HepG2 (cell line): ENCODE results near the gene ATOSB. TPM values are rescaled to one million over a fixed set of nuclear protein-coding genes. Genes with fewer than 3 reads are reported as not detected.
A peak's percentile ranks its signal among the peaks of the same experiment; 100 is the strongest.

ENCODE experiments used
- ATF7 ChIP-seq, 2 experiments: fragments of 450-650 bp in 1 of 2; sonication (generic) in 1 of 2; formaldehyde crosslinking in 1 of 2; IDR thresholded peaks; 2 replicates each; pipeline versions ENCODE4 v1.4.0 to v1.6.1; 2016 to 2020; ENCODE audit warnings: antibody characterized with exemption in 1 of 2, mild to moderate bottlenecking in 1 of 2, missing genetic modification reagents in 1 of 2
- ETV5 ChIP-seq: IDR thresholded peaks from 2 replicates; pipeline ENCODE4 v1.6.1; 2018; ENCODE audit warnings: missing biosample characterization, missing genetic modification reagents, inconsistent platforms, borderline replicate concordance
- FUBP1 ChIP-seq: sonication (generic); formaldehyde crosslinking; IDR thresholded peaks from 2 replicates; pipeline ENCODE4 v1.5.1; 2020; ENCODE audit warnings: missing genetic modification reagents, mild to moderate bottlenecking, borderline replicate concordance
- JUND ChIP-seq: sonication (generic); formaldehyde crosslinking; IDR thresholded peaks from 2 replicates; pipeline ENCODE4 v1.8.0; 2022; ENCODE audit warnings: mild to moderate bottlenecking, missing genetic modification reagents
- MAX ChIP-seq: IDR thresholded peaks from 2 replicates; pipeline ENCODE4 v1.6.1; 2012; ENCODE audit warnings: inconsistent platforms
- MEIS2 ChIP-seq: sonication (generic); formaldehyde crosslinking; IDR thresholded peaks from 2 replicates; pipeline ENCODE4 v1.9.0; 2021; ENCODE audit warnings: mild to moderate bottlenecking, missing genetic modification reagents
- MIXL1 ChIP-seq: IDR thresholded peaks from 2 replicates; pipeline ENCODE4 v1.6.1; 2016
- NR2F6 ChIP-seq, 2 experiments: IDR thresholded peaks; 2 replicates each; pipeline ENCODE4 v1.6.1; 2016; ENCODE audit warnings: antibody characterized with exemption in 1 of 2, mild to moderate bottlenecking in 1 of 2
- PBX2 ChIP-seq: IDR thresholded peaks from 2 replicates; pipeline ENCODE4 v1.6.1; 2016; ENCODE audit warnings: control low read depth
- POGZ ChIP-seq: sonication (generic); formaldehyde crosslinking; IDR thresholded peaks from 2 replicates; pipeline ENCODE4 v1.4.0; 2020; ENCODE audit warnings: mild to moderate bottlenecking, missing genetic modification reagents
- POLR2AphosphoS5 ChIP-seq: IDR thresholded peaks from 2 replicates; pipeline ENCODE4 v1.6.1; 2012; ENCODE audit warnings: low read depth, low read length
- SRY ChIP-seq: sonication (generic); formaldehyde crosslinking; IDR thresholded peaks from 2 replicates; pipeline ENCODE4 v1.8.0; 2022; ENCODE audit warnings: mild to moderate bottlenecking, missing genetic modification reagents
- TSC22D2 ChIP-seq: sonication (generic); formaldehyde crosslinking; IDR thresholded peaks from 2 replicates; pipeline ENCODE4 v1.5.1; 2020; ENCODE audit warnings: missing genetic modification reagents, mild to moderate bottlenecking, borderline replicate concordance
- UBTF ChIP-seq: sonication (generic); formaldehyde crosslinking; IDR thresholded peaks from 2 replicates; pipeline ENCODE4 v1.4.0; 2020; ENCODE audit warnings: mild to moderate bottlenecking, missing genetic modification reagents
- ZBED4 ChIP-seq: sonication (generic); formaldehyde crosslinking; IDR thresholded peaks from 2 replicates; pipeline ENCODE4 v1.4.0; 2020; ENCODE audit warnings: missing genetic modification reagents, borderline replicate concordance
- ZNF326 ChIP-seq: sonication (generic); formaldehyde crosslinking; IDR thresholded peaks from 2 replicates; pipeline ENCODE4 v1.4.0; 2020; ENCODE audit warnings: missing genetic modification reagents, borderline replicate concordance
- ZNF7 ChIP-seq: IDR thresholded peaks from 2 replicates; pipeline ENCODE4 v1.6.1; 2016; ENCODE audit warnings: missing biosample characterization, missing genetic modification reagents
- ZNF737 ChIP-seq: sonication (generic); formaldehyde crosslinking; IDR thresholded peaks from 2 replicates; pipeline ENCODE4 v1.5.0; 2020; ENCODE audit warnings: missing genetic modification reagents, mild to moderate bottlenecking, borderline replicate concordance
- ZNF761 ChIP-seq: sonication (generic); formaldehyde crosslinking; conservative IDR thresholded peaks from 2 replicates; pipeline ENCODE4 v1.4.0; 2020; ENCODE audit warnings: mild to moderate bottlenecking, missing genetic modification reagents
- ZNF879 ChIP-seq: sonication (generic); formaldehyde crosslinking; IDR thresholded peaks from 2 replicates; pipeline ENCODE4 v1.8.1; 2023; ENCODE audit warnings: missing genetic modification reagents
- polyA plus RNA-seq, 8 experiments: library from polyadenylated mRNA; depleted of rRNA in 3 of 8; stranded (reverse) in 7 of 8; unstranded in 1 of 8; fragments of >200 nt; fragmentation: Illumina TruSeq in 4 of 8; extraction: Trizol in 4 of 8; gene quantifications; 2 replicates each; pipeline versions ENCODE4 v1.2.1 to v1.2.3, GENCODE V29; 2011 to 2016; ENCODE audit warnings: low read depth in 4 of 8, missing spikeins in 1 of 8, mixed read lengths in 1 of 8; ENCODE audit not compliant: insufficient read depth in 1 of 8
- total RNA-seq, 5 experiments: library from RNA; depleted of rRNA; stranded (reverse); fragments of >200 nt; fragmentation: Illumina TruSeq; extraction: Trizol; gene quantifications; 2 replicates each; pipeline ENCODE4 v1.2.3, GENCODE V29; 2016; ENCODE audit warnings: low read depth in 1 of 5

ATOSB gene
- total and polyA plus RNA-seq, 2 of the 13 experiments (the other 11 are each of a cell fraction or from before 2014, with no cell fraction given): 1.9 to 6.4 TPM

GRCh38 chr9:35072461-35073278 is 43.0 kb downstream of the ATOSB start, which contains the start of gene VCP (continued):
- TF ChIP-seq FUBP1 (CRISPR knock-in tag) (no peak), ZNF7 (no peak), PBX2 (CRISPR knock-in tag) (peak; percentile 72), ETV5 (CRISPR knock-in tag) (no peak), TSC22D2 (CRISPR knock-in tag) (0 out of 2 replicates have a peak, but pooled peaks have one; percentile 7), SRY (CRISPR knock-in tag) (no peak), POLR2AphosphoS5 (peak; percentile 88), MEIS2 (CRISPR knock-in tag) (peak; percentile 73; the same call in 1 of the 2 replicates), ZNF737 (CRISPR knock-in tag) (no peak), MAX (peak; percentile 13), ZNF761 (no peak), JUND (CRISPR knock-in tag) (no peak), MIXL1 (CRISPR knock-in tag) (no peak; the same call in 1 of the 2 replicates), UBTF (CRISPR knock-in tag) (no peak), ZNF879 (CRISPR knock-in tag) (peak; percentile 2; the same call in 1 of the 2 replicates), ATF7 (IDR thresholded peaks at IDR 0.05) (no peak), ATF7 (CRISPR knock-in tag; IDR thresholded peaks at IDR 0.05) (no peak), ZNF326 (CRISPR knock-in tag) (no peak), POGZ (peak; percentile 65; the same call in 1 of the 2 replicates), NR2F6 (IDR thresholded peaks at IDR 0.05) (no peak), NR2F6 (CRISPR knock-in tag; IDR thresholded peaks at IDR 0.05) (no peak; the same call in 1 of the 2 replicates), ZBED4 (CRISPR knock-in tag) (no peak)
